GM12801 (cell line): ENCODE results near the gene DAB2.

Experiments used
- CTCF ChIP-seq: IDR thresholded peaks from one replicate; pipeline ENCODE4 v1.5.1; 2011; ENCODE audit warnings: control low read depth; ENCODE audit not compliant: insufficient read length; ENCODE audit errors: extremely low read depth

The DAB2 gene

DNA sequence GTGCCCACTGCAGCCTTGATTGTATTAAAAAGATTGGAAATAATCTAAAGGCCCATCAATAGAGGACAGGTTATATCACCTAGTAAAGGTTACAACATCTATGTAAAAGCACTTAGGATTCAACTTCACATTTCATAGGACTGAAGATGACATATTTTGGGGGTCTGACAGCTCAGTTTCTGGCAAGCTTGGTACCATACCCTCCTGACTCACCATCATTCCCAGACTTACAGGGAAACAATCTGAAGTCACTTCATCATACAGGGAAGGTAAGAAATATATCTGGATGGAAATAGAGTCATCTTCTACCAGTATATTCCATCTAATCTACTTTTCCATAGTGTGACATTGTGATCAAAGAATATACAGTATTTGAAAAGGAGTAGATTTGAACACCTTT, 28.8 kb upstream of the DAB2 start:
- TF ChIP-seq CTCF: no peak

DNA sequence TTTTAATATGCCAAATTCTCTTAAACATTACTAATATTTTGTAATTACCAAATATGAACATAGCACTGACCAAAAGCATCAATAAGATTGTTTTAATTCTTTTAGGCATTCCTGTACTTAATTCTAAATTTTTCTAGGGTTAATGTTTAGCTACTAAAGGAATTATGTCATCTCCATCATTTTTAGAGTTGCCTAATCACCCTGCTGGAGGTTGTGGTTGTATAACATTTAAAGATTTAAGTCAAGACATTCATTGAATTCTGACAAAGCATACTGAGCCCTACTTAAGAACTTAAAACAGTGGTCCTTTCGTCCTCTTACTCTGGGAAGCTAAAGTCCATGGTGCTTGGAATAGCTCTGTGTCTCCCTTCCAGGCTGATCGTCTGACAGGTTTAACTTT, 28.1 kb upstream of the DAB2 start:
- TF ChIP-seq CTCF: no peak

DNA sequence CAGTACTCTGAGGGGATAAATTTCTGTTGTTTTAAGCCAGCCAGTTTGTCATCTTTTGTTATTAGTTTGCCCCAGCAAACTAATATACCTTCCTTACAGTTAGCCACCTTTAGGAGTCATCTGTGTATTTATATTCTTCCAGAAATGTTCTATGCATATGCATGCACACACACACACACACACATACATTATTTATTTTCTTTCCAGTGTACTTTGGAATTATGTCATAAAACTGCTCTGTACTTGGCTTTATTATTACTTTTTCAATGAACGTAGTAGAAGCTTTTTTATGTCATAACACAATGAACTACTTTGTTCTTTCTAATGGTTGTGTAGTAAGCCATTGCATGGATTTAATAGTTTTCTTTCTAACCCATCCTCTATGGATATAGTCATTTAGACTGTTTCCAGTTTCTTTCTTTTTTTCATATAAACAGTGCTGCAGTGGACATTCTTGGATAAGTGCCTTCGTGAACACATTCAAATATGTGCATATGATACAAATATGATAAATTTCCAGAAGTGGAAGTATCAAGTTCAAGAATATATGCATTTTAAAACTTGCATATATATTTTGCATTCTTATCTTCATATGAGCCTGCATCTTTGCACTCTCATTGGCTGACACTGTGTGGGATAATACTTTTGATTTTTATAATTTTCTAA, 26.6 kb upstream of the DAB2 start:
- TF ChIP-seq CTCF: no peak

GRCh38 chr5:39450487-39450886, 25.7 kb upstream of the DAB2 start:
- TF ChIP-seq CTCF: no peak

DNA sequence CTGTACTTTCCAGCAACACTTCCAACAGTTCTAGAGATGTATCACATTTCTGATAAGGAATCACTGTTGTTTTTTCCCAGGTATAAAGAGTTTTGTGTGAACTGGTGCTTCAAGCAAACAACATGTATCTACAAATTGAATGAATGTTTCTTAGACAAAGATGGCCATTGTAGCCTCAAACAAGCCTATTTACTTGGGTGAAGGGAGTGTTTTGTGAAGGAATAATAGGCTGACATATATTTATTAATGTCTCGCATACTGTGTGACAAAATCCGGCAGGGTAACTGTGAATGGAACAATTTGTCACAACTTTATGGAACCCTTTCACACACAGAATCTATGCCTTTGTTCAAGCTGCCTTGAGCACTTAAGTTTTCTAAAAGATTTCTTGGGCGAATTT, 24.8 kb upstream of the DAB2 start:
- no peak for TF ChIP-seq CTCF

DNA sequence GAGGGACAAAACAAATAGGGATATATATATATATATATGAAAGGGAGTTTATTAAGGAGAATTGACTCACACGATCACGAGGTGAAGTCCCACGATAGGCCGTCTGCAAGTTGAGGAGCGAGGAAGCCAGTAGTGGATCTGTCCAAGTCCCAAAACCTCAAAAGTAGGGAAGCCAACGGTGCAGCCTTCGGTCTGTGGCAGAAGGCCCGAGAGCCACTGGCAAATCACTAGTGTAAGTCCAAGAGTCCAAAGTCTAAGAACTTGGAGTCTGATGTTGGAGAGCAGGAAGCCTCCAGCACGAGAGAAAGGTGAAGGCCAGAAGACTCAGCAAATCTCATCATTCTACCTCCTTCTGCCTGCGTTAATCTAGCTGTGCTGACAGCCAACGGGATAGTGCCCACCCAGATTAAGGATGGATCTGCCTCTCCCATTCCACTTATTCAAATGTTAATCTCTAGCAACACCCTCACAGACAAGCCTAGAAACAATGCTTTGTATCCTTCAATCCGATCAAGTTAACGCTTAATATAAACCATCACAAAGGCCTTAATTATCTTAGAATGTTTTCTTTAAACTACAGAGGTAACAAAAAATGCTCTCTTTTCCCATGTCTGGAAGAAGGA, 23.8 kb upstream of the DAB2 start:
- TF ChIP-seq CTCF: no peak

GRCh38 chr5:39447968-39448367, 23.2 kb upstream of the DAB2 start:
- TF ChIP-seq CTCF: no peak

GRCh38 chr5:39447059-39447458, 22.3 kb upstream of the DAB2 start:
- TF ChIP-seq CTCF: no peak
